Lower lobe of right lung (tissue), 2 donors: Measurements from ENCODE around the gene EPSTI1. TPM values are rescaled to one million over a fixed set of nuclear protein-coding genes. Genes with fewer than 3 reads are reported as not detected.
A peak's percentile ranks its signal among the peaks of the same experiment; 100 is the strongest.
"Not testable (repeated sequence)": the region's sequence is repeated elsewhere in the genome, so short reads cannot be mapped to it uniquely, and the experiment has no call there.

ENCODE experiments used
- ATAC-seq, 2 donors: fragments of 200-7000 bp; cut with Tn5 transposase; one replicate each; pipeline ENCODE4 v1.9.1; 2020 to 2022; ENCODE audit warnings: mild to moderate bottlenecking in 2 of 2, moderate library complexity in 2 of 2
- DNase-seq: peaks from one replicate; pipeline ENCODE4 v3.0.0-alpha.2; 2020
- H3K27ac ChIP-seq: fragments of 200-600 bp; one replicate; pipeline ENCODE4 v1.8.0; 2022
- H3K27me3 ChIP-seq: fragments of 200-600 bp; one replicate; pipeline ENCODE4 v1.8.0; 2022; ENCODE audit warnings: low read depth
- H3K36me3 ChIP-seq: fragments of 200-600 bp; one replicate; pipeline ENCODE4 v1.8.0; 2022; ENCODE audit warnings: mild to moderate bottlenecking
- H3K4me1 ChIP-seq: fragments of 200-600 bp; one replicate; pipeline ENCODE4 v1.8.0; 2022
- H3K4me3 ChIP-seq: fragments of 200-600 bp; one replicate; pipeline ENCODE4 v1.8.0; 2022; ENCODE audit warnings: mild to moderate bottlenecking
- H3K9me3 ChIP-seq: fragments of 200-600 bp; one replicate; pipeline ENCODE4 v1.8.0; 2022
- CTCF ChIP-seq: fragments of 200-600 bp; IDR thresholded peaks from one replicate; pipeline ENCODE4 v1.8.0; 2022; ENCODE audit warnings: antibody characterized with exemption, mild to moderate bottlenecking
- intact Hi-C: fragments of 100-400 bp; cut with DNase I; formaldehyde crosslinking; loops from one replicate; pipeline ENCODE4 v1.11.0; 2022
- total RNA-seq: library from RNA; stranded (reverse); fragmentation: NEBNext Ultra II Directional; extraction: Animal tissue kit (Norgen Biotek cat#: 25700); gene quantifications from one replicate; pipeline ENCODE4 v1.2.1, GENCODE V29; 2021
- donor health status: DM: no; HTN: yes; CAD: no; lungs with severe emphysema.

EPSTI1 gene
- total RNA-seq, 1 donor from 2014 or later = 38.6 TPM

- DNase-seq (no peak), ATAC-seq (no peak)
- Histone ChIP-seq H3K27ac (no peak overlapping the region), H3K9me3 (no peaks in the 10 kb centered on the region), H3K27me3 (no peaks in the 10 kb centered on the region), H3K4me3 (no peak overlapping the region), H3K4me1 (no peaks in the 10 kb centered on the region), H3K36me3 (no peaks in the 10 kb centered on the region)
- no peak for TF ChIP-seq CTCF
- intact Hi-C loops = no loop called here
Observed at GRCh38 chr13:42996584-42996983, 4.5 kb upstream of the EPSTI1 start.

GRCh38 chr13:42994878-42995277, 2.8 kb upstream of the EPSTI1 start:
- H3K27ac ChIP-seq = no peak overlapping the region
- ATAC-seq = no peak
- no peaks in the 10 kb centered on the region for H3K9me3 ChIP-seq

GRCh38 chr13:42992764-42993122, 702 bp upstream of the EPSTI1 start:
- intact Hi-C loops = no loop called here
- Histone ChIP-seq H3K36me3 (no peaks in the 10 kb centered on the region), H3K4me1 (peaks cover 16% of the 10 kb centered on the region), H3K27me3 (no peaks in the 10 kb centered on the region), H3K4me3 (peak overlapping the region; percentile 76), H3K27ac (peak overlapping the region; percentile 95), H3K9me3 (no peaks in the 10 kb centered on the region)
- no peak for ATAC-seq
- no peak for TF ChIP-seq CTCF
- no peak for DNase-seq

More at GRCh38 chr13:42994878-42995277, 2.8 kb upstream of the EPSTI1 start:
- no peaks in the 10 kb centered on the region for H3K27me3 ChIP-seq
- H3K36me3 ChIP-seq = no peaks in the 10 kb centered on the region
- H3K4me1 ChIP-seq = peaks cover 14% of the 10 kb centered on the region
- H3K4me3 ChIP-seq = no peak overlapping the region
- no peak for TF ChIP-seq CTCF
- DNase-seq = no peak
- intact Hi-C loops = no loop called here

GRCh38 chr13:42991233-42991897, 676 bp downstream of the EPSTI1 start:
- H3K4me1 ChIP-seq = peaks cover 16% of the 10 kb centered on the region
- DNase-seq, H3K27me3 ChIP-seq, H3K9me3 ChIP-seq, intact Hi-C loops, H3K36me3 ChIP-seq: not testable (repeated sequence)
- H3K4me3 ChIP-seq = peak overlapping the region; percentile 76
- H3K27ac ChIP-seq = peak overlapping the region; percentile 95
- ATAC-seq = peak in 1 of 2 donors; percentile 27

GRCh38 chr13:42990291-42991232, 1.5 kb downstream of the EPSTI1 start:
- Histone ChIP-seq H3K27ac (peak overlapping the region; percentile 95), H3K4me3 (peak overlapping the region; percentile 76), H3K4me1 (peaks cover 22% of the 10 kb centered on the region), H3K36me3 (no peaks in the 10 kb centered on the region), H3K27me3 (no peaks in the 10 kb centered on the region), H3K9me3 (no peaks in the 10 kb centered on the region)
- TF ChIP-seq CTCF = no peak
- DNase-seq (no peak), ATAC-seq (peak in 1 of 2 donors; percentile 16)
- intact Hi-C loops = no loop called here

- no peak for ATAC-seq
- peaks cover 35% of the 10 kb centered on the region for H3K4me1 ChIP-seq
- no peak for TF ChIP-seq CTCF
- no peaks in the 10 kb centered on the region for H3K9me3 ChIP-seq
- peak overlapping the region; percentile 46 for H3K27ac ChIP-seq
- intact Hi-C loops = no loop called here
- no peak overlapping the region for H3K4me3 ChIP-seq
- no peaks in the 10 kb centered on the region for H3K27me3 ChIP-seq
- H3K36me3 ChIP-seq = no peaks in the 10 kb centered on the region
- DNase-seq = no peak
Observed at GRCh38 chr13:42986176-42986574, 5.9 kb downstream of the EPSTI1 start.
